ENCODE data around the gene ARSA. TPM values are rescaled to one million over a fixed set of nuclear protein-coding genes. Genes with fewer than 3 reads are reported as not detected.

The ARSA gene
- total RNA-seq, 1 experiment from 2014 or later = 10.3 TPM

DNA sequence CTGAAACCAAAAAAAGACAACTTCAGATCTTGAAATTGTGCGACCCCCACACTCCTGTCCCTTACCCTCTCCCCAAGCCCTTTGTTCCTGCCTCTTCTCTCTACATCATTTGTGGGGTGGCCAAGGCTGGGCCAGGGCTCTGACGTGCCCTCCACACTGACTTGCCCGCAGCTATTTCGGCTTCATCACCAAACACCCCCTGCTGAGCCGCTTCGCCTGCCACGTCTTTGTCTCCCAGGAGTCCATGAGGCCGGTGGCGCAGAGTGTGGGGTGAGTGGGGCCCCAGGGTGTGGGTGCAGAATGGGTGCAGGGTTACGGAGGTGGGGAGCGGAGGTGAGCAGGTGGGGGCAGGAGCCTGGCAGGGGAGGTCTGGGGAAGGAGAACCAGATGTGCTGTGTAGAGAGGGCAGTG lies 17.9 kb downstream of the ARSA start:
- Histone ChIP-seq H3K4me1 (ENCODE audit: insufficient read depth, low read length) (peaks cover 3% of the 10 kb centered on the region; the same call in 1 of the 2 replicates), H2AFZ (ENCODE audit: low read length) (no peak overlapping the region), H2BK5ac (ENCODE audit: insufficient read length, low read length) (no peak overlapping the region), H3K56ac (ENCODE audit: insufficient read length, low read depth, low read length) (no peak overlapping the region), H3K27me3 (ENCODE audit: insufficient read depth, low read length) (no peaks in the 10 kb centered on the region), H3K9me3 (ENCODE audit: control insufficient read depth, low read depth, low read length) (no peaks in the 10 kb centered on the region), H3K9ac (ENCODE audit: extremely low read depth, insufficient read length, low read length) (no peak overlapping the region), H4K20me1 (ENCODE audit: control insufficient read depth, insufficient read depth, insufficient read length) (no peaks in the 10 kb centered on the region), H3K4ac (ENCODE audit: low read depth, low read length) (no peak overlapping the region), H3K79me1 (ENCODE audit: insufficient read depth, low read depth, low read length, poor library complexity, severe bottlenecking) (no peaks in the 10 kb centered on the region), H3T11ph (ENCODE audit: low read length) (no peak overlapping the region), H4K91ac (ENCODE audit: insufficient read length, low read depth, low read length) (no peak overlapping the region), H3K23ac (ENCODE audit: insufficient read length, low read depth, low read length) (no peak overlapping the region), H2BK20ac (ENCODE audit: low read depth, low read length, poor library complexity, severe bottlenecking) (no peak overlapping the region), H2BK120ac (ENCODE audit: low read depth, low read length, poor library complexity, severe bottlenecking) (no peak overlapping the region), H3K14ac (ENCODE audit: insufficient read depth, low read length) (no peak overlapping the region), H4K5ac (ENCODE audit: insufficient read length, low read depth, low read length) (no peak overlapping the region), H3K27ac (ENCODE audit: insufficient read length, low read depth, low read length) (no peak overlapping the region), H3K23me2 (ENCODE audit: insufficient read length, low read depth, low read length, poor library complexity, severe bottlenecking) (peaks cover 5% of the 10 kb centered on the region), H2BK12ac (ENCODE audit: insufficient read length, low read depth, low read length) (no peak overlapping the region), H3K79me2 (ENCODE audit: insufficient read depth, low read length) (no peaks in the 10 kb centered on the region), H3K18ac (ENCODE audit: insufficient read length, low read depth, low read length) (peak overlapping the region; percentile 11), H3K4me2 (ENCODE audit: insufficient read depth, insufficient read length, low read length) (no peak overlapping the region), H2BK15ac (ENCODE audit: low read depth, low read length) (no peak overlapping the region), H2AK5ac (ENCODE audit: insufficient read length, low read length) (no peak overlapping the region), H4K8ac (replicated peaks; ENCODE audit: insufficient read length, low read depth, low read length) (no peak overlapping the region)
- no peak for DNase-seq
- H3K36me3 Mint-ChIP-seq (ENCODE audit: insufficient read depth in 1 of 3, low read depth in 3 of 3) = no peaks in the 10 kb centered on the region; a peak in 2 of 7 replicates
- H3K27me3 Mint-ChIP-seq (ENCODE audit: low read depth) = peaks cover 41% of the 10 kb centered on the region
- TF ChIP-seq CTCF (conservative IDR thresholded peaks at IDR 0.05) = no peak
- peaks cover 0 to 3% of the 10 kb centered on the region in 2 experiments; a peak in 1 of 5 replicates for H3K9me3 Mint-ChIP-seq
- H3K4me1 Mint-ChIP-seq = peaks cover 10 to 16% of the 10 kb centered on the region in 2 experiments
- no CpG with 5 or more reads among the region's 11 CpGs for WGBS (ENCODE audit: extremely low coverage, insufficient read length, low lambda C conversion rate)
- H3K27ac Mint-ChIP-seq = no peak overlapping the region
- H3K4me3 Mint-ChIP-seq = no peak overlapping the region

All from H9 (cell line).